A549 (cell line): ENCODE measurements around the gene MRPL45. TPM values are rescaled to one million over a fixed set of nuclear protein-coding genes. Genes with fewer than 3 reads are reported as not detected.

Source experiments
- ATAC-seq, 2 experiments: fragments of 200-7000 bp in 1 of 2; fragments of >200 bp in 1 of 2; cut with Nextera tagmentation in 1 of 2; cut with Tn5 transposase in 1 of 2; 3 replicates each; pipeline versions ENCODE4 v1.8.0 to v1.9.1; 2018 to 2020; ENCODE audit warnings: mild to moderate bottlenecking in 1 of 2, moderate library complexity in 1 of 2
- CTCF ChIA-PET: fragments of 300-600 bp; sonication (Branson Sonifier 250); formaldehyde crosslinking; extraction: SDS; loops from one replicate; lab custom pipeline; 2021; ENCODE audit warnings: antibody characterized with exemption, inconsistent platforms; lab: Yijun Ruan, JAX
- POLR2A ChIA-PET: fragments of 350-600 bp; formaldehyde crosslinking; extraction: SDS; loops from one replicate; lab custom pipeline; 2021; ENCODE audit warnings: antibody characterized with exemption, inconsistent platforms; lab: Yijun Ruan, JAX
- DNase-seq, 2 experiments: peaks; one replicate each; pipeline versions ENCODE4 v3.0.0 to v3.0.0-alpha.2; 2011 to 2016; ENCODE audit warnings: low read depth in 1 of 2, low spot score in 1 of 2
- FAIRE-seq: peaks from 2 replicates; lab custom pipeline; 2011; peaks lifted over from hg19 to GRCh38; lab: Jason Lieb, UNC
- H3K27ac ChIP-seq, 2 experiments: fragments of >200 bp; sonication (Bioruptor Twin); formaldehyde crosslinking; 3 replicates each; pipeline ENCODE4 v1.5.1; 2016 to 2017
- H3K4me1 ChIP-seq: fragments of >200 bp; sonication (Bioruptor Twin); formaldehyde crosslinking; 3 replicates; pipeline ENCODE4 v1.6.1; 2016
- H3K4me2 ChIP-seq: fragments of >200 bp; sonication (Bioruptor Twin); formaldehyde crosslinking; 3 replicates; pipeline ENCODE4 v1.6.1; 2016
- H3K4me3 ChIP-seq: fragments of >200 bp; sonication (Bioruptor Twin); formaldehyde crosslinking; 3 replicates; pipeline ENCODE4 v1.5.1; 2016
- H3K9me3 ChIP-seq: fragments of >200 bp; sonication (Bioruptor Twin); formaldehyde crosslinking; 3 replicates; pipeline ENCODE4 v1.6.1; 2016
- CBX8 ChIP-seq: fragments of 200-600 bp; sonication (generic); IDR thresholded peaks from 2 replicates; pipeline ENCODE4 v1.6.1; 2016
- CEBPB ChIP-seq, 2 experiments: fragments of >200 bp in 1 of 2; sonication (Bioruptor Twin) in 1 of 2; formaldehyde crosslinking in 1 of 2; IDR thresholded peaks; 2 replicates each; pipeline ENCODE4 v1.6.1; 2012 to 2016
- EHMT2 ChIP-seq: fragments of 200-600 bp; sonication (generic); IDR thresholded peaks from 2 replicates; pipeline ENCODE4 v1.6.1; 2016; ENCODE audit warnings: antibody characterized with exemption, low read depth, mild to moderate bottlenecking, moderate library complexity
- ELK1 ChIP-seq: fragments of 150-350 bp; IDR thresholded peaks from 2 replicates; pipeline ENCODE4 v1.6.1; 2014; ENCODE audit warnings: low read depth, mild to moderate bottlenecking, low read length
- FOSB ChIP-seq: fragments of 250-450 bp; sonication (Bioruptor Pico); IDR thresholded peaks from 2 replicates; pipeline ENCODE4 v1.5.0; 2020; ENCODE audit warnings: mild to moderate bottlenecking, moderate library complexity
- FOXS1 ChIP-seq: fragments of 250-450 bp; sonication (Bioruptor Pico); IDR thresholded peaks from 2 replicates; pipeline ENCODE4 v1.5.0; 2020; ENCODE audit warnings: mild to moderate bottlenecking, moderate library complexity
- GATA3 ChIP-seq: IDR thresholded peaks from 2 replicates; pipeline ENCODE4 v1.6.1; 2012; ENCODE audit warnings: borderline replicate concordance
- HDAC2 ChIP-seq: fragments of 200-600 bp; sonication (generic); IDR thresholded peaks from 2 replicates; pipeline ENCODE4 v1.6.1; 2016
- HES2 ChIP-seq: fragments of >200 bp; sonication (Bioruptor Twin); formaldehyde crosslinking; IDR thresholded peaks from 2 replicates; pipeline ENCODE4 v1.6.1; 2016
- HEYL ChIP-seq: fragments of 250-450 bp; sonication (Bioruptor Pico); IDR thresholded peaks from 2 replicates; pipeline ENCODE4 v1.8.0; 2021; ENCODE audit warnings: mild to moderate bottlenecking, moderate library complexity
- HMGXB4 ChIP-seq: fragments of 250-450 bp; sonication (Bioruptor Pico); IDR thresholded peaks from 2 replicates; pipeline ENCODE4 v1.5.0; 2021; ENCODE audit warnings: mild to moderate bottlenecking, moderate library complexity, borderline replicate concordance
- JUN ChIP-seq, 2 experiments: fragments of >200 bp; sonication (Bioruptor Twin); formaldehyde crosslinking; IDR thresholded peaks; 2 replicates in 1 of 2; 3 replicates in 1 of 2; pipeline ENCODE4 v1.6.1; 2016 to 2017
- JUNB ChIP-seq: fragments of >200 bp; sonication (Bioruptor Twin); formaldehyde crosslinking; IDR thresholded peaks from 2 replicates; pipeline ENCODE4 v1.6.1; 2016
- KDM1A ChIP-seq: fragments of 200-600 bp; sonication (generic); IDR thresholded peaks from 2 replicates; pipeline ENCODE4 v1.6.1; 2016; ENCODE audit warnings: low read depth, mild to moderate bottlenecking
- KDM5A ChIP-seq: fragments of 200-600 bp; sonication (generic); IDR thresholded peaks from 2 replicates; pipeline ENCODE4 v1.6.1; 2016; ENCODE audit warnings: antibody characterized with exemption, mild to moderate bottlenecking
- MAX ChIP-seq: IDR thresholded peaks from 2 replicates; pipeline ENCODE4 v1.6.1; 2012
- RAD21 ChIP-seq, 2 experiments: fragments of >200 bp in 1 of 2; sonication (Bioruptor Twin) in 1 of 2; formaldehyde crosslinking in 1 of 2; IDR thresholded peaks in 1 of 2; conservative IDR thresholded peaks in 1 of 2; 2 replicates in 1 of 2; 3 replicates in 1 of 2; pipeline ENCODE4 v1.6.1; 2012 to 2018; ENCODE audit warnings: inconsistent platforms in 1 of 2
- RFX5 ChIP-seq: fragments of 450-650 bp; IDR thresholded peaks from 2 replicates; pipeline ENCODE4 v1.7.1; 2014; ENCODE audit warnings: antibody characterized with exemption, mild to moderate bottlenecking, moderate library complexity
- RNF2 ChIP-seq: fragments of 200-600 bp; sonication (generic); IDR thresholded peaks from 2 replicates; pipeline ENCODE4 v1.6.1; 2016; ENCODE audit warnings: low read depth, mild to moderate bottlenecking, antibody characterized with exemption, moderate library complexity, borderline replicate concordance
- SMC3 ChIP-seq: fragments of >200 bp; sonication (Bioruptor Twin); formaldehyde crosslinking; IDR thresholded peaks from 3 replicates; pipeline ENCODE4 v1.6.1; 2018; ENCODE audit warnings: inconsistent platforms
- SREBF2 ChIP-seq: fragments of 450-650 bp; IDR thresholded peaks from 2 replicates; pipeline ENCODE4 v1.6.1; 2014; ENCODE audit warnings: mild to moderate bottlenecking, moderate library complexity
- TP53 ChIP-seq: fragments of 250-450 bp; sonication (Bioruptor Pico); IDR thresholded peaks from 2 replicates; pipeline ENCODE4 v1.5.0; 2021; ENCODE audit warnings: mild to moderate bottlenecking, moderate library complexity
- ZC3H11A ChIP-seq: fragments of 450-650 bp; IDR thresholded peaks from 2 replicates; pipeline ENCODE4 v1.6.1; 2014; ENCODE audit warnings: antibody characterized with exemption, mild to moderate bottlenecking
- WGBS: methylation state at CpG from one replicate; pipeline ENCODE4 v1.1.6; 2017; ENCODE audit errors: missing lambda C conversion rate; 5-methylcytosine and 5-hydroxymethylcytosine counted together
- polyA plus RNA-seq, 4 experiments: library from polyadenylated mRNA; depleted of rRNA in 3 of 4; stranded (reverse); fragments of >200 nt; fragmentation: RNase III in 1 of 4; extraction: RNeasy Plus Mini Kit Qiagen cat#74134 plus additional on column Dnase treatment in 1 of 4; gene quantifications; 2 replicates in 3 of 4; 3 replicates in 1 of 4; pipeline ENCODE4 v1.2.3, GENCODE V29; 2011 to 2017
- TF ChIP-seq, protein P1 (sequence below): fragments of 200-600 bp; sonication (generic); IDR thresholded peaks from 2 replicates; pipeline ENCODE4 v1.6.1; 2016; ENCODE audit warnings: antibody characterized with exemption, mild to moderate bottlenecking, moderate library complexity
- TF ChIP-seq, protein P2 (sequence below): fragments of >200 bp; sonication (Bioruptor Twin); formaldehyde crosslinking; IDR thresholded peaks from 3 replicates; pipeline ENCODE4 v1.5.1; 2016

Gene MRPL45
- polyA plus RNA-seq, 2 of the 4 experiments (the other 2 are of a cell fraction), result 69.6 to 134 TPM

- TF ChIP-seq ELK1, result no peak
- TF ChIP-seq, protein P1, sequence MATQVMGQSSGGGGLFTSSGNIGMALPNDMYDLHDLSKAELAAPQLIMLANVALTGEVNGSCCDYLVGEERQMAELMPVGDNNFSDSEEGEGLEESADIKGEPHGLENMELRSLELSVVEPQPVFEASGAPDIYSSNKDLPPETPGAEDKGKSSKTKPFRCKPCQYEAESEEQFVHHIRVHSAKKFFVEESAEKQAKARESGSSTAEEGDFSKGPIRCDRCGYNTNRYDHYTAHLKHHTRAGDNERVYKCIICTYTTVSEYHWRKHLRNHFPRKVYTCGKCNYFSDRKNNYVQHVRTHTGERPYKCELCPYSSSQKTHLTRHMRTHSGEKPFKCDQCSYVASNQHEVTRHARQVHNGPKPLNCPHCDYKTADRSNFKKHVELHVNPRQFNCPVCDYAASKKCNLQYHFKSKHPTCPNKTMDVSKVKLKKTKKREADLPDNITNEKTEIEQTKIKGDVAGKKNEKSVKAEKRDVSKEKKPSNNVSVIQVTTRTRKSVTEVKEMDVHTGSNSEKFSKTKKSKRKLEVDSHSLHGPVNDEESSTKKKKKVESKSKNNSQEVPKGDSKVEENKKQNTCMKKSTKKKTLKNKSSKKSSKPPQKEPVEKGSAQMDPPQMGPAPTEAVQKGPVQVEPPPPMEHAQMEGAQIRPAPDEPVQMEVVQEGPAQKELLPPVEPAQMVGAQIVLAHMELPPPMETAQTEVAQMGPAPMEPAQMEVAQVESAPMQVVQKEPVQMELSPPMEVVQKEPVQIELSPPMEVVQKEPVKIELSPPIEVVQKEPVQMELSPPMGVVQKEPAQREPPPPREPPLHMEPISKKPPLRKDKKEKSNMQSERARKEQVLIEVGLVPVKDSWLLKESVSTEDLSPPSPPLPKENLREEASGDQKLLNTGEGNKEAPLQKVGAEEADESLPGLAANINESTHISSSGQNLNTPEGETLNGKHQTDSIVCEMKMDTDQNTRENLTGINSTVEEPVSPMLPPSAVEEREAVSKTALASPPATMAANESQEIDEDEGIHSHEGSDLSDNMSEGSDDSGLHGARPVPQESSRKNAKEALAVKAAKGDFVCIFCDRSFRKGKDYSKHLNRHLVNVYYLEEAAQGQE, result no peak
- TF ChIP-seq FOSB (CRISPR knock-in tag), result no peak
- TF ChIP-seq KDM1A, result no peak
- TF ChIP-seq HES2, result no peak
- TF ChIP-seq ZC3H11A, result no peak
- no peak for TF ChIP-seq KDM5A
- TF ChIP-seq RNF2, result no peak
- TF ChIP-seq HMGXB4 (CRISPR knock-in tag), result no peak
- TF ChIP-seq JUNB, result no peak
- TF ChIP-seq SREBF2, result no peak
- no peak for TF ChIP-seq HEYL (CRISPR knock-in tag)
- TF ChIP-seq CBX8, result no peak
- TF ChIP-seq EHMT2, result no peak
- TF ChIP-seq TP53, result no peak
- TF ChIP-seq FOXS1 (CRISPR knock-in tag), result no peak
- no peak for TF ChIP-seq GATA3
- TF ChIP-seq, all 56 proteins: peak for 0
- Histone ChIP-seq H3K9me3 (no peaks in the 10 kb centered on the region), H3K4me3 (no peak overlapping the region), H3K4me1 (peaks cover 7% of the 10 kb centered on the region; the same call in 1 of the 3 replicates), H3K4me2 (no peak overlapping the region), H3K27ac (no peak overlapping the region)
- POLR2A ChIA-PET, result interaction anchor here (0.5 kb wide), 1 partner anchor 624 kb away, joined by 3 read pairs; no protein-coding TSS in a partner anchor
- FAIRE-seq, result no peak
- DNase-seq, result no peak
- 91% methylated on average over 10 of the region's 10 CpGs for WGBS
- ATAC-seq, result no peak
- CTCF ChIA-PET, result interaction anchor here (30.7 kb wide), 1 partner anchor 23 kb away, joined by 675 read pairs; the partner anchor contains the start of genes GPR179 and SOCS7
Observed at GRCh38 chr17:38320482-38320881, 23.5 kb downstream of the MRPL45 start.

DNA sequence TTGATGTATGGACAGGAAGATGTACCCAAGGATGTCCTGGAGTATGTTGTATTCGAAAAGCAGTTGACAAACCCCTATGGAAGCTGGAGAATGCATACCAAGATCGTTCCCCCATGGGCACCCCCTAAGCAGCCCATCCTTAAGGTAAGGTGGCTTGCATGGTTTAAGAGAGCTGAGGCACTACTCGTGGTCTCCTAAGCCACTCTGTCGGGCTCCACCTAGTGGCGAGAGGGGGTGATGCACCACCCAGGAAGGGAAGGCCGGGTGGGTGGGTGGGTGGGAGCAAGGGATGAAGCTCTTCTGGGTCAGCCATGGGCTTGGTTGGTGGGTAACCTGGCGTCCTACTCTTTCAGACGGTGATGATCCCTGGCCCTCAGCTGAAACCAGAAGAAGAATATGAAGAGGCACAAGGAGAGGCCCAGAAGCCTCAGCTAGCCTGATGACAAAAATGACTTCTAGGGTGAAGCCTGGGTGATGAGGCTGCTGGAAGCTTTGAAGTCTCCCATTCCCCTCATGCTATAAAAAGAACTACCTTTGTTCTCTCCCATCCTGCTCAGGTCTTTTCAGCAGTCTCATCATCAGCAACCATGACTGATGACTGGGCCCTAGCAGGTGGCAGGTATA is 25.3 kb downstream of the MRPL45 start:
- H3K4me1 ChIP-seq, result peaks cover 6% of the 10 kb centered on the region; the same call in 1 of the 3 replicates
- H3K27ac ChIP-seq, result no peak overlapping the region
- TF ChIP-seq RNF2 (no peak), TP53 (no peak), MAX (no peak), GATA3 (no peak), FOXS1 (CRISPR knock-in tag) (no peak), JUN (IDR thresholded peaks at IDR 0.05) (no peak), CEBPB (IDR thresholded peaks at IDR 0.05) (no peak), RFX5 (no peak), SMC3 (peak; percentile 42; the same call in 2 of the 3 replicates), HDAC2 (no peak), RAD21 (conservative IDR thresholded peaks at IDR 0.05 in 1 of 2, IDR thresholded peaks at IDR 0.05 in 1 of 2) (peak; percentile 36 to 41), HES2 (no peak)
- TF ChIP-seq, protein P2, sequence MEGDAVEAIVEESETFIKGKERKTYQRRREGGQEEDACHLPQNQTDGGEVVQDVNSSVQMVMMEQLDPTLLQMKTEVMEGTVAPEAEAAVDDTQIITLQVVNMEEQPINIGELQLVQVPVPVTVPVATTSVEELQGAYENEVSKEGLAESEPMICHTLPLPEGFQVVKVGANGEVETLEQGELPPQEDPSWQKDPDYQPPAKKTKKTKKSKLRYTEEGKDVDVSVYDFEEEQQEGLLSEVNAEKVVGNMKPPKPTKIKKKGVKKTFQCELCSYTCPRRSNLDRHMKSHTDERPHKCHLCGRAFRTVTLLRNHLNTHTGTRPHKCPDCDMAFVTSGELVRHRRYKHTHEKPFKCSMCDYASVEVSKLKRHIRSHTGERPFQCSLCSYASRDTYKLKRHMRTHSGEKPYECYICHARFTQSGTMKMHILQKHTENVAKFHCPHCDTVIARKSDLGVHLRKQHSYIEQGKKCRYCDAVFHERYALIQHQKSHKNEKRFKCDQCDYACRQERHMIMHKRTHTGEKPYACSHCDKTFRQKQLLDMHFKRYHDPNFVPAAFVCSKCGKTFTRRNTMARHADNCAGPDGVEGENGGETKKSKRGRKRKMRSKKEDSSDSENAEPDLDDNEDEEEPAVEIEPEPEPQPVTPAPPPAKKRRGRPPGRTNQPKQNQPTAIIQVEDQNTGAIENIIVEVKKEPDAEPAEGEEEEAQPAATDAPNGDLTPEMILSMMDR, result peak; percentile 75
- FAIRE-seq (no peak), DNase-seq (peak; percentile 68 to 88), ATAC-seq (peak; percentile 90 to 92)
- no peaks in the 10 kb centered on the region for H3K9me3 ChIP-seq
- POLR2A ChIA-PET, result interaction anchor here (1.5 kb wide), 1 partner anchor 9 kb away, joined by 5 read pairs; no protein-coding TSS in a partner anchor
- WGBS, result 13% methylated on average over 7 of the region's 8 CpGs
- H3K4me2 ChIP-seq, result no peak overlapping the region
- H3K4me3 ChIP-seq, result no peak overlapping the region
- CTCF ChIA-PET, result interaction anchor here (0.6 to 30.7 kb wide), 13 partner anchors 10 to 341 kb away, joined by 3 to 675 read pairs (median 4); partner anchors contain the start of genes GPR179 and SOCS7
